ENCODE data around the gene FAM76B. TPM values are rescaled to one million over a fixed set of nuclear protein-coding genes. Genes with fewer than 3 reads are reported as not detected.

FAM76B gene
- 100 to 1,000 TPM in 1 of 5 donors, 10 to 100 TPM in 4; 31.2 to 207 (median 75.8) TPM for total RNA-seq
- polyA plus RNA-seq: 10 to 100 TPM in 1 of 3 donors, 1 to 10 TPM in 2; 4.0 to 11.9 (median 7.3) TPM
- long read RNA-seq, donor 1, partial matches to known transcripts: 0 of 1 reads
- long read RNA-seq, donor 1, other reads (novel, unspliced or antisense): 0 of 1 reads
- long read RNA-seq, donor 2, partial matches to known transcripts: 42 of 56 reads
- long read RNA-seq, donor 2, other reads (novel, unspliced or antisense): 12 of 56 reads
- long read RNA-seq, donor 3, partial matches to known transcripts: 0 of 3 reads
- long read RNA-seq, donor 3, other reads (novel, unspliced or antisense): 0 of 3 reads
- long read RNA-seq, donor 4, partial matches to known transcripts: 0 of 1 reads
- long read RNA-seq, donor 4, other reads (novel, unspliced or antisense): 0 of 1 reads
- long read RNA-seq, donor 5, partial matches to known transcripts: 0 of 3 reads
- long read RNA-seq, donor 5, other reads (novel, unspliced or antisense): 0 of 3 reads
- long read RNA-seq, donor 6, transcript FAM76B-201 (10 exons, 3,952 nt): major isoform, 6 of 143 reads
- long read RNA-seq, donor 6, partial matches to known transcripts: 122 of 143 reads
- long read RNA-seq, donor 6, other reads (novel, unspliced or antisense): 12 of 143 reads
- long read RNA-seq, donor 7, partial matches to known transcripts: 0 of 3 reads
- long read RNA-seq, donor 7, other reads (novel, unspliced or antisense): 0 of 3 reads
- long read RNA-seq, donor 8, partial matches to known transcripts: 0 of 4 reads
- long read RNA-seq, donor 8, other reads (novel, unspliced or antisense): 0 of 4 reads
- long read RNA-seq, donor 9, partial matches to known transcripts: 55 of 74 reads
- long read RNA-seq, donor 9, other reads (novel, unspliced or antisense): 16 of 74 reads
- long read RNA-seq, donor 10, partial matches to known transcripts: 0 of 1 reads
- long read RNA-seq, donor 10, other reads (novel, unspliced or antisense): 0 of 1 reads

- Histone ChIP-seq H3K4me1 (peaks cover 22 to 54% (median 34%) of the 10 kb centered on the region in 4 donors), H3K9me3 (no peaks in the 10 kb centered on the region), H3K27ac (peak within 1 kb of the TSS; percentile 93 to 100 (median 99)), H3K36me3 (peaks cover 10 to 30% (median 26%) of the 10 kb centered on the region in 4 donors), H3K27me3 (no peaks in the 10 kb centered on the region), H3K4me3 (peak within 1 kb of the TSS; percentile 66 to 91 (median 77))
- intact Hi-C loops (cut with DNase I; ENCODE audit: low total_unique reads): no loop called here
- WGBS, 5 donors: 0 to 1% (median 0%) methylated on average over 34 to 62 of the region's 62 CpGs
- peak; percentile 97 to 100 for DNase-seq
- TF ChIP-seq POLR2A (IDR thresholded peaks at IDR 0.05) (peak in 1 of 4 donors; percentile 53), CTCF (IDR thresholded peaks at IDR 0.05) (no peak), POLR2AphosphoS5 (IDR thresholded peaks at IDR 0.05) (peak; percentile 79 to 98 (median 97)), EP300 (IDR thresholded peaks at IDR 0.05) (no peak)
Measured at GRCh38 chr11:95789506-95790122, at the start of gene FAM76B. Gene FAM76B, minus strand, starts transcription at chr11:95789782. Its CDS starts 304 bp downstream, at chr11:95789478.

GRCh38 chr11:95835768-95836488 is 46.3 kb upstream of the FAM76B start:
- DNase-seq: peak; percentile 64 to 86
- H3K9me3 ChIP-seq: no peaks in the 10 kb centered on the region
- no peaks in the 10 kb centered on the region for H3K27me3 ChIP-seq
- peaks cover 0 to 17% (median 6%) of the 10 kb centered on the region in 4 donors for H3K4me1 ChIP-seq
- TF ChIP-seq POLR2AphosphoS5 (IDR thresholded peaks at IDR 0.05) (peak in 1 of 3 donors; percentile 76), CTCF (IDR thresholded peaks at IDR 0.05) (peak in 5 of 7 experiments; percentile 52 to 90 (median 81)), POLR2A (IDR thresholded peaks at IDR 0.05) (no peak), EP300 (IDR thresholded peaks at IDR 0.05) (no peak)
- intact Hi-C loops (cut with DNase I; ENCODE audit: low total_unique reads): loop anchor here (10.0 kb wide), 1 partner anchor 589 kb away; no protein-coding TSS in a partner anchor
- H3K36me3 ChIP-seq: peaks cover 0 to 82% (median 77%) of the 10 kb centered on the region in 4 donors
- 2 to 14% (median 11%) methylated on average over 3 of the region's 3 CpGs for WGBS, 5 donors
- H3K27ac ChIP-seq: peak overlapping the region in 2 of 5 donors; percentile 29 to 38
- H3K4me3 ChIP-seq: no peak overlapping the region

- no peaks in the 10 kb centered on the region for H3K27me3 ChIP-seq
- WGBS, 5 donors: 42 to 58% (median 51%) methylated on average over 3 of the region's 3 CpGs
- peak in 1 of 2 donors; percentile 14 for DNase-seq
- H3K9me3 ChIP-seq: no peaks in the 10 kb centered on the region
- peaks cover 0 to 17% (median 6%) of the 10 kb centered on the region in 4 donors for H3K4me1 ChIP-seq
- H3K36me3 ChIP-seq: peaks cover 0 to 82% (median 77%) of the 10 kb centered on the region in 4 donors
- TF ChIP-seq POLR2AphosphoS5 (IDR thresholded peaks at IDR 0.05) (no peak), POLR2A (IDR thresholded peaks at IDR 0.05) (no peak), CTCF (IDR thresholded peaks at IDR 0.05) (no peak), EP300 (IDR thresholded peaks at IDR 0.05) (no peak)
- no peak overlapping the region for H3K4me3 ChIP-seq
- peak overlapping the region in 1 of 5 donors; percentile 29 for H3K27ac ChIP-seq
- intact Hi-C loops (cut with DNase I; ENCODE audit: low total_unique reads): loop anchor here (10.0 kb wide), 1 partner anchor 589 kb away; no protein-coding TSS in a partner anchor
Measured at GRCh38 chr11:95835351-95835750, 45.8 kb upstream of the FAM76B start.

Measured in stomach (tissue), 19 donors.